Activated naive CD8-positive, alpha-beta T cell (primary cell): ENCODE measurements around the gene HLA-G.

Source experiments
- H3K27ac Mint-ChIP-seq: one replicate; pipeline ENCODE4 v1.8.0; 2021; ENCODE audit warnings: mixed read lengths
- H3K27me3 Mint-ChIP-seq: one replicate; pipeline ENCODE4 v1.8.0; 2021; ENCODE audit warnings: mixed read lengths
- H3K36me3 Mint-ChIP-seq: one replicate; pipeline ENCODE4 v1.8.0; 2021; ENCODE audit warnings: mixed read lengths
- H3K4me1 Mint-ChIP-seq: one replicate; pipeline ENCODE4 v1.8.0; 2021; ENCODE audit warnings: low read depth, mixed read lengths
- H3K4me3 Mint-ChIP-seq: one replicate; pipeline ENCODE4 v1.8.0; 2021; ENCODE audit warnings: mild to moderate bottlenecking, mixed read lengths
- H3K9me3 Mint-ChIP-seq: one replicate; pipeline ENCODE4 v1.8.0; 2021; ENCODE audit warnings: low read depth, mixed read lengths

The HLA-G gene

DNA sequence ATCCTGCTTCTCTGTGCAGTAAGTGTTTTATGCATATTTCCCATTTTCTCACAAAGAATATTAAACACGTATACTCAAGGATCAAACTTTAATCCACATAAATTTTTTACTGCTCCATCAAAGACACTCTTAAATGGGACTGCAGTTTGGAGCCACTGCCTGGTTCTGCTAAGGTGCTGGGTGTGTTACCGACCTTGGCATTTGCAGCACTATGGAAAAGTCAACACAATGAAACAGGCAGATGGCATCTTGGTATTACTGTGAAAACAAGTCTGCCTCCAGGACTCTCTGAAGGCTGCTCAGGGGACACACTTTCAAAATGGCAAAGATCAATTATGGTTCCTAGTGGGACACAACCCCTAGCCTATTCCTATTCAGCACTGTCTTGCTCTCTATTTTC lies 17.3 kb upstream of the HLA-G start:
- Mint-ChIP-seq H3K27ac (no peak overlapping the region), H3K9me3 (no peaks in the 10 kb centered on the region), H3K36me3 (peaks cover 2% of the 10 kb centered on the region), H3K27me3 (peaks cover 12% of the 10 kb centered on the region), H3K4me3 (no peak overlapping the region), H3K4me1 (no peaks in the 10 kb centered on the region)

DNA sequence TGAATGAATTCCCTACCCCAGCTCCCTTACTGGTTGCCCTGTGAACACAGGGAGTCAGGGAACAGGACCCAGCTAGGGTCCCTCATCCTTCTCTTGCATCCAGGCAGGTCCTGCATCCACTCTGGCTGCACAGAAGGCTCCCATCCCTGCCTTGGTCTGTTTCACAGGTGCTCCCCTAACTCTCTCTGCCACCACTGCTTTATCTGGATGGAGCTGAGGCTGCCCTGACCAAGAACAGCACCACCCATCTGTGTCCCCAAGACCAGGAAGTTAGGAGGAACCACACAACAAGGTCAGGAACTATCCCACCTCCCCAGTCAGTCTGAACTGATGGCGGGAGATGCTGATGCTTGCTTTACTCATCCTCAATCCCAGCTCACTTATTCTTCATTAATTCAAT lies 16.2 kb upstream of the HLA-G start:
- Mint-ChIP-seq H3K27ac (no peak overlapping the region), H3K4me3 (no peak overlapping the region), H3K27me3 (peaks cover 11% of the 10 kb centered on the region), H3K4me1 (no peaks in the 10 kb centered on the region), H3K36me3 (peaks cover 2% of the 10 kb centered on the region), H3K9me3 (no peaks in the 10 kb centered on the region)

DNA sequence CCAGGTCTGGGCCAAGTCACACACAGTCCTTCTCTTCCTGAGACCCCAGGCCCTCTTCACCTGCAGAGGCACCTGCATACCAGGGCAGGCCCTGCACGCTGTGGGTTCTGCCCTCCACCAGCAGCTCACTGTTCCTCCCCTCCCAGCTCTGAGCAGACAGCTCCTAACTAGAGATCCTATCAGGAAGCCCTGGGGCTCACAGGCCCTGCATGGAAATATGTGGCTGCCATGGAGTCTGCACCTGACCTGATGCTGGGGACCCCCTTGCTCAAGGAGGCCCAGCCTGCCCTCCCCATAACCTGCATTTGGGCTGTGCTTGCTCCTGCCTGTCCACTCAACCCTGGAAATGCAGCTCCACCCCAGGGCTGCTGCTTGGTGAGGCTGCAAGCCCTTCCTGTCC lies 14.6 kb upstream of the HLA-G start:
- H3K9me3 Mint-ChIP-seq: no peaks in the 10 kb centered on the region
- no peak overlapping the region for H3K27ac Mint-ChIP-seq
- peaks cover 7% of the 10 kb centered on the region for H3K27me3 Mint-ChIP-seq
- H3K4me3 Mint-ChIP-seq: no peak overlapping the region
- H3K36me3 Mint-ChIP-seq: peaks cover 2% of the 10 kb centered on the region
- no peaks in the 10 kb centered on the region for H3K4me1 Mint-ChIP-seq

DNA sequence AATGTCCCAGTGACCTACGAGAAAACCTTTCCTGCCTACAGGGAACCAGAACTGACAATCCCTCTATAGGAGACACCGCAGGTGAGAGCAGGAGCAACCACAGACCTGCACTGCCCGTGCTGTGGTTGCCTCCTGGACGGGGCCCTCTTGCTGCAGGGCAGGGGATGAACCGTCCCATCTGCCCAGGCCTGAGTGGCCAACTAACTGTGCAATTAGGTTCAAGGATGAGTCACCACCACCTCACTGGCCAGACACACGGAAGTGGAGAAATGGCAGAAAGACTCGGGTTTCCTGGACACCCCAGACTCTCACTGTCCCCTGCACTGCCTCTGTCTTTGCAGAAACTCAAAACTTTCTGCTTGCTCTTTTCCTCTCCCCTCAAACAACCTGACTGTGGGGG lies 13.8 kb upstream of the HLA-G start:
- H3K27me3 Mint-ChIP-seq: peaks cover 7% of the 10 kb centered on the region
- H3K4me3 Mint-ChIP-seq: no peak overlapping the region
- H3K36me3 Mint-ChIP-seq: peaks cover 2% of the 10 kb centered on the region
- no peak overlapping the region for H3K27ac Mint-ChIP-seq
- H3K9me3 Mint-ChIP-seq: no peaks in the 10 kb centered on the region
- no peaks in the 10 kb centered on the region for H3K4me1 Mint-ChIP-seq

DNA sequence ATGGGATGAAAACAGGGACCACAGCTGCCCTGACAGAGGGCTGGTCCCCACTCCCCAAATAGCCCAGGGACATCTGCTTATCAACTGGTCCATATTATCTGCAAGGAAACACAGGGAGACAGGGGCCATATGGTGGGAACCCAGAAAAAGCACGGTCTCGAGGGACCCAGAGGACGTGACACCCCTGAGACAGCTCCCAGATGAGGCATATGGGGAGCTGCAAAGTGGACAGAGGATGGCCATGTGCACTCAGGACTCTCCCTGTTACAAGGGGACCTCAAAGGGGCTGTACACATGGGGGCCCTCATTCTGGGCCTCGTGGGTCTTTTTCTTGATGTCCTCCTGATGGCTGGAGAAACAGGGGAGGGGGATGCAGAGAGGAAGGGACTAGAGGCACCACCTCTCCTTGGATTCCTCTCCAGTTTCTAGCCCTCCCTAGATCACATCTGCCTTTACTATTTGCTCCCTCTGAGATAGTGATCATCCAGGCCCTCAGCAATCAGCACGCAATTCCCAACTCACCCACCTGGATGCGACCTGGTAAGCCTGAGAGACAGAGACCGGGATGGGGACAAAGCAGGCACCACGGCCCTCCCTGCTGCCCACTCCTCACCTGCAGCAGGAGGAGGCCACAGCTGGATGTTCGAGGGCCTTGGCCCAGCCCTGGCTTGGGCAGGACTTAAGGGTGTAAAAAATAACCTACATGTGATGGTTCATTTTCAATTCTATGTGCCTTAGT lies 13.1 kb upstream of the HLA-G start:
- Mint-ChIP-seq H3K4me3 (no peak overlapping the region), H3K9me3 (no peaks in the 10 kb centered on the region), H3K27me3 (peaks cover 11% of the 10 kb centered on the region), H3K27ac (no peak overlapping the region), H3K4me1 (no peaks in the 10 kb centered on the region), H3K36me3 (peaks cover 2% of the 10 kb centered on the region)

DNA sequence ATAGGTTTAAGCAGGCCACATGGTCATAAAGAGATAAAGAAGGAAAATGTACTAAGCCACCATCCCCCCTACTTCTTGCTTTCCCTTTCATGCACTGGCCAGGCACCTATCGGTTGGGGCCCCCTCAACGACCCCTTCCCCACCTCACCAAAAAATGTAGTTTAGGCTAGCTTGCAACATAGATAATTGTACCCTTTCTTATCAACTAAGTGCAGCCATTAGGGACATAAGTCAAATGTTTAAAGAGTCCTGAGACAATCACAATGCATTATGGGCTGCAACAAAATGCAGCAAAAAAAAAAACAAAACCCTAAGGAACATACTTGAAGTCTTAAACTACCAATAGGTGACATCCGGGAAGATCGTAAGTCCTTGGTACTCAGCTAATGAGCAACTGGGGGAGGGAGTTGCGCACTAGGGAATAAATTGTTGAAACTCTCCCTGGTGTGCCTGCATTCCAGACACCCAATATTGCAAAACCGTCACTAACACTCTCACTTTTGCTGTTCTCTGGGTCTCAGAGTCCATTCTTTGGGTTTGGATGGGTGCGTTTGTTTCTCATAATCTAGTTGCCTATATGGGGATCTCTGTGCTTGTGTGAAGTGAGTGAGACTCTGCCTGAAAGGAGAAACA lies 12.4 kb upstream of the HLA-G start:
- no peak overlapping the region for H3K27ac Mint-ChIP-seq
- peaks cover 13% of the 10 kb centered on the region for H3K27me3 Mint-ChIP-seq
- no peaks in the 10 kb centered on the region for H3K9me3 Mint-ChIP-seq
- H3K4me3 Mint-ChIP-seq: no peak overlapping the region
- H3K4me1 Mint-ChIP-seq: no peaks in the 10 kb centered on the region
- H3K36me3 Mint-ChIP-seq: peaks cover 2% of the 10 kb centered on the region

DNA sequence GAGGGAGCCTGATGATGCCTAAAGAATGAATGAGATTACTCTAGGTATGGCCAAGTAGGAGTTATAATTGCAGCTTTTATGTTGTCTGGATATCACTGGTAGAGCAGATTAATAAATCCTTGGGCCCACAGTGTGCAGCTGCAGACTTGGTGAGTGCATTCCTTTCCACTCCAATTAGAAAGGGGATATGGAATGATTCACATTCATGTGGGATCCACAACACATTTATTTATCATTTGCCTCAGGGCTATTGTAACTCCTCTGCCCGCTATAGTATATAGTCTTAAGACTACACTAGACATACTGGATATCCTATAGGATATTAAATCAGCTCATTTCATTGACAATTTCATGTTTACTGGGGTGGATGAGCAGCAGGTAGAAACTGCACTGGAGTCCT lies 11.6 kb upstream of the HLA-G start:
- Mint-ChIP-seq H3K36me3 (peaks cover 2% of the 10 kb centered on the region), H3K4me1 (no peaks in the 10 kb centered on the region), H3K27me3 (peaks cover 14% of the 10 kb centered on the region), H3K27ac (no peak overlapping the region), H3K4me3 (no peak overlapping the region), H3K9me3 (no peaks in the 10 kb centered on the region)

DNA sequence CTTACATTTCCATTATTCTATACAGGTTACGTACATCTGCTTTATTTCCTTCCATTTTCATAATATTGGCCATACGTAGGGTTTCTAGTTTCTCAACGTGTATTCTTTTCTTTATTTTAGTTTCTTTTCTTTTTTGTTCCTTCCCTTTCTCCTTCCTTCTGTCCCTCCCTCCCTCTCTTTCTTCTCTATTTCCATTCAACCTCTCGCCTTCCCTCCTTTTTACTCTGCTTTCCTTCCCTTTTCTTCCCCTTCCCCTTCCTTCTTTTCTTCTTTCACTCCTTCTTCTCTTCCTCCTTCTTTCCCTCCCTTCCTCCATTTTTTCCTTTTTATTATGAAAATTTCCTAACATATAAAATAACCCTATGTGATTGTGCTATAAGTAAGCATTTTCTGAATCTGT lies 8.7 kb upstream of the HLA-G start:
- H3K27ac Mint-ChIP-seq: no peak overlapping the region
- no peak overlapping the region for H3K4me3 Mint-ChIP-seq
- peaks cover 2% of the 10 kb centered on the region for H3K36me3 Mint-ChIP-seq
- H3K4me1 Mint-ChIP-seq: no peaks in the 10 kb centered on the region
- H3K9me3 Mint-ChIP-seq: no peaks in the 10 kb centered on the region
- peaks cover 17% of the 10 kb centered on the region for H3K27me3 Mint-ChIP-seq

DNA sequence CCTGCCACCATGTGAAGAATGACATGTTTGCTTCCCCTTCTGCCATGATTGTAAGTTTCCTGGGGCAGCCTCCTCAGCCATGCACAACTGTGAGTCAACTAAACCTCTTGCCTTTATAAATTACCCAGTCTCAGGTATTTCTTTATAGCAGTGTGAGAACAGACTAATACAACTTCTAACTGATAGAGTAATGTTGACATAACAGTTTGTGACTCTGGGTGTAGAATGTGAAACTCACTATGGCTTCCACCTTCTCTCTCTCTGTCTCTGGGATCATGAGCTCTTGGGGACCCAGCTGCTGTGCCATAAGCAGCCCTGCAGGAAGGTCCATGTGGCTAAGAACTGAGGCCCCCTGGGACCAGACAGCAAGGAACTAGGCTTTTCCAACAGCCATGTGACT lies 3.5 kb upstream of the HLA-G start:
- Mint-ChIP-seq H3K4me1 (peaks cover 15% of the 10 kb centered on the region), H3K27ac (no peak overlapping the region), H3K36me3 (no peaks in the 10 kb centered on the region), H3K27me3 (peaks cover 24% of the 10 kb centered on the region), H3K4me3 (no peak overlapping the region), H3K9me3 (no peaks in the 10 kb centered on the region)

DNA sequence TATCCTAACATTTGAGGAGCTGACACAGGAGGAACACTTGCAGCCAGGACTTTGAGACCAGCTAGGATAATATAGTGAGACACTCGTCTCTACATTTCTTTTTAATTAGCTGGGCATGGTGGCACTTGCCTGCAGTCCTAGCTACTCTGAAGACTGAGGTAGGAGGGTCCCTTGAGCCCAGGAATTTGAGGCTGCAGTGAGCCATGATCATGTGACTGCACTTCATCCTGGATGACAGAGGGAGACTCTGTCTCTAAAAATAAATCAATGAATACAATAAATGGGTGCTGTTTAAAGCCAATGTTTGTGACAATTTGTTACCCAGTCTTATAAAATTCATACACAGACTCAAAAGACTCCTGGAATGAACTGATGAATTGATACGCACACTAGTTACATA lies 1.8 kb upstream of the HLA-G start:
- peaks cover 34% of the 10 kb centered on the region for H3K27me3 Mint-ChIP-seq
- H3K36me3 Mint-ChIP-seq: no peaks in the 10 kb centered on the region
- H3K27ac Mint-ChIP-seq: no peak overlapping the region
- H3K4me3 Mint-ChIP-seq: no peak overlapping the region
- H3K9me3 Mint-ChIP-seq: no peaks in the 10 kb centered on the region
- H3K4me1 Mint-ChIP-seq: peaks cover 17% of the 10 kb centered on the region

DNA sequence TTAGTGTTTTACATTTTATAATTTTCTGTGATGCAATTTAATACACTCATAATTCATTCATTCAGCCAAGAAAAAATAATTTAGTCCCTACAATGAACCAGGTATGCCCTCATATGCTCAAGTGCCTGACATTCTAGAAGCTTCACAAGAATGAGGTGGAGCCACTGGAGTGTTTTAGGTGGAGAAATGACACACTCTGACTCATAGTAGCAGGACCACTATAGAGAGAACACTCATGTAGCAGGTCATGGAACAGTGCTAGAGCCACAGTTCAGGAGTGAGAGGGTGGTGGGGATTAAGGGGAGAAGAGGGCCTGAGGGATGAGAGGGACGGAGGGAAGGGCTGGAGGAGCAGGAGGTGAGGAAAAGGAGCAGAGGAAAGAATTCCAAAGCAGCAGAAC lies 1.4 kb upstream of the HLA-G start:
- Mint-ChIP-seq H3K4me1 (peaks cover 17% of the 10 kb centered on the region), H3K27me3 (peaks cover 34% of the 10 kb centered on the region), H3K4me3 (no peak overlapping the region)

DNA sequence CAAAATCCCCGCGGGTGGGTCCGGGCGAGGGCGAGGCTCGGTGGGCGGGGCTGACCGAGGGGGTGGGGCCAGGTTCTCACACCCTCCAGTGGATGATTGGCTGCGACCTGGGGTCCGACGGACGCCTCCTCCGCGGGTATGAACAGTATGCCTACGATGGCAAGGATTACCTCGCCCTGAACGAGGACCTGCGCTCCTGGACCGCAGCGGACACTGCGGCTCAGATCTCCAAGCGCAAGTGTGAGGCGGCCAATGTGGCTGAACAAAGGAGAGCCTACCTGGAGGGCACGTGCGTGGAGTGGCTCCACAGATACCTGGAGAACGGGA lies 809 bp downstream of the HLA-G start:
- H3K27me3 Mint-ChIP-seq: peaks cover 44% of the 10 kb centered on the region
- peaks cover 17% of the 10 kb centered on the region for H3K4me1 Mint-ChIP-seq
- H3K36me3 Mint-ChIP-seq: no peaks in the 10 kb centered on the region
- peak overlapping the region; percentile 66 for H3K4me3 Mint-ChIP-seq
- H3K27ac Mint-ChIP-seq: no peak overlapping the region
- H3K9me3 Mint-ChIP-seq: no peaks in the 10 kb centered on the region

More for the DNA sequence above, 1.4 kb upstream of the HLA-G start:
- H3K27ac Mint-ChIP-seq: no peak overlapping the region
- H3K36me3 Mint-ChIP-seq: no peaks in the 10 kb centered on the region
- H3K9me3 Mint-ChIP-seq: no peaks in the 10 kb centered on the region

DNA sequence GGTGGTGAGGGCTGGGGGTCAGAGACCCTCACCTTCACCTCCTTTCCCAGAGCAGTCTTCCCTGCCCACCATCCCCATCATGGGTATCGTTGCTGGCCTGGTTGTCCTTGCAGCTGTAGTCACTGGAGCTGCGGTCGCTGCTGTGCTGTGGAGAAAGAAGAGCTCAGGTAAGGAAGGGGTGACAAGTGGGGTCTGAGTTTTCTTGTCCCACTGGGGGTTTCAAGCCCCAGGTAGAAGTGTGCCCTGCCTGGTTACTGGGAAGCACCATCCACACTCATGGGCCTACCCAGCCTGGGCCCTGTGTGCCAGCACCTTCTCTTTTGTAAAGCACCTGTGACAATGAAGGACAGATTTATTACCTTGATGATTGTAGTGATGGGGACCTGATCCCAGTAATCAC lies 2.1 kb downstream of the HLA-G start:
- Mint-ChIP-seq H3K9me3 (no peaks in the 10 kb centered on the region), H3K27ac (no peak overlapping the region), H3K36me3 (no peaks in the 10 kb centered on the region), H3K4me3 (no peak overlapping the region), H3K4me1 (peaks cover 17% of the 10 kb centered on the region), H3K27me3 (peaks cover 38% of the 10 kb centered on the region)

DNA sequence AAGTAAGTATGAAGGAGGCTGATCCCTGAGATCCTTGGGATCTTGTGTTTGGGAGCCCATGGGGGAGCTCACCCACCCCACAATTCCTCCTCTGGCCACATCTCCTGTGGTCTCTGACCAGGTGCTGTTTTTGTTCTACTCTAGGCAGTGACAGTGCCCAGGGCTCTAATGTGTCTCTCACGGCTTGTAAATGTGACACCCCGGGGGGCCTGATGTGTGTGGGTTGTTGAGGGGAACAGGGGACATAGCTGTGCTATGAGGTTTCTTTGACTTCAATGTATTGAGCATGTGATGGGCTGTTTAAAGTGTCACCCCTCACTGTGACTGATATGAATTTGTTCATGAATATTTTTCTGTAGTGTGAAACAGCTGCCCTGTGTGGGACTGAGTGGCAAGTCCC lies 2.8 kb downstream of the HLA-G start:
- Mint-ChIP-seq H3K9me3 (no peaks in the 10 kb centered on the region), H3K4me1 (peaks cover 17% of the 10 kb centered on the region), H3K36me3 (no peaks in the 10 kb centered on the region), H3K4me3 (no peak overlapping the region), H3K27ac (no peak overlapping the region), H3K27me3 (peaks cover 43% of the 10 kb centered on the region)

DNA sequence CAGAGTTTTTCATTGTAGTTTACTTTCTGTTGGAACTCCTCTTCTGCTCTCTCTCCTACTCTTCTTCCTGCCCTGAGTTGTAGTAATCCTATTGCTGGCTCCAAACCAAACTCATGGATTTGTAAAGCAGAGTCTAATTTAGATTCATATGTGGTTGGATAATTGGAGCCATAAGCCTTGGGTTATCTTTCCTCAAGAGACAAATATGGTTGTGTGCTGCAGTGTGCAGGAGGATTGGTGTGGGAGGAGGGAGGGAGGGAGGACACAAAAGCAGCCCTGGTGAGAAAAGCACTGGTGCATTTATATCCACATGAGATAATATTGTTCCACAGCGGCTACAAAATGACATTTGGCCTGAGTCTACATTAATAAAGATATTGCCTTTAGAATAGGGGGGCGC lies 4.2 kb downstream of the HLA-G start:
- H3K27me3 Mint-ChIP-seq: peaks cover 43% of the 10 kb centered on the region
- no peaks in the 10 kb centered on the region for H3K9me3 Mint-ChIP-seq
- H3K4me3 Mint-ChIP-seq: no peak overlapping the region
- H3K4me1 Mint-ChIP-seq: peaks cover 14% of the 10 kb centered on the region
- no peak overlapping the region for H3K27ac Mint-ChIP-seq
- H3K36me3 Mint-ChIP-seq: no peaks in the 10 kb centered on the region
